ENCODE measurements around the gene ANKIB1.

The ANKIB1 gene

GRCh38 chr7:92275327-92275726 is 29.6 kb downstream of the ANKIB1 start:
- Histone ChIP-seq H3K27ac (no peak overlapping the region), H3K36me3 (no peaks in the 10 kb centered on the region), H3K9me3 (ENCODE audit: severe bottlenecking) (no peaks in the 10 kb centered on the region), H3K27me3 (ENCODE audit: insufficient read depth, low read depth, severe bottlenecking) (no peaks in the 10 kb centered on the region), H3K4me3 (ENCODE audit: low read depth, low read length) (no peak overlapping the region)
- DNase-seq, result no peak
- no peak for TF ChIP-seq CTCF (IDR thresholded peaks at IDR 0.05; ENCODE audit: low read depth, low read length)

- no peak for DNase-seq
- Histone ChIP-seq H3K36me3 (no peaks in the 10 kb centered on the region), H3K9me3 (ENCODE audit: severe bottlenecking) (no peaks in the 10 kb centered on the region), H3K27ac (no peak overlapping the region), H3K27me3 (ENCODE audit: insufficient read depth, low read depth, severe bottlenecking) (no peaks in the 10 kb centered on the region), H3K4me3 (ENCODE audit: low read depth, low read length) (no peak overlapping the region)
- TF ChIP-seq CTCF (IDR thresholded peaks at IDR 0.05; ENCODE audit: low read depth, low read length), result no peak
Measured at GRCh38 chr7:92276460-92276864, 30.7 kb downstream of the ANKIB1 start.

- TF ChIP-seq CTCF (IDR thresholded peaks at IDR 0.05; ENCODE audit: low read depth, low read length), result no peak
- Histone ChIP-seq H3K27ac (no peak overlapping the region), H3K4me3 (ENCODE audit: low read depth, low read length) (no peak overlapping the region), H3K9me3 (ENCODE audit: severe bottlenecking) (no peaks in the 10 kb centered on the region), H3K27me3 (ENCODE audit: insufficient read depth, low read depth, severe bottlenecking) (no peaks in the 10 kb centered on the region), H3K36me3 (no peaks in the 10 kb centered on the region)
- no peak for DNase-seq
Measured at GRCh38 chr7:92279396-92280031, 33.7 kb downstream of the ANKIB1 start.

GRCh38 chr7:92281031-92281430 is 35.3 kb downstream of the ANKIB1 start:
- DNase-seq, result no peak
- no peak for TF ChIP-seq CTCF (IDR thresholded peaks at IDR 0.05; ENCODE audit: low read depth, low read length)
- Histone ChIP-seq H3K4me3 (ENCODE audit: low read depth, low read length) (no peak overlapping the region), H3K9me3 (ENCODE audit: severe bottlenecking) (no peaks in the 10 kb centered on the region), H3K27ac (no peak overlapping the region), H3K27me3 (ENCODE audit: insufficient read depth, low read depth, severe bottlenecking) (no peaks in the 10 kb centered on the region), H3K36me3 (no peaks in the 10 kb centered on the region)

GRCh38 chr7:92282221-92282814 is 36.5 kb downstream of the ANKIB1 start:
- Histone ChIP-seq H3K27me3 (ENCODE audit: insufficient read depth, low read depth, severe bottlenecking) (no peaks in the 10 kb centered on the region), H3K27ac (no peak overlapping the region), H3K9me3 (ENCODE audit: severe bottlenecking) (no peaks in the 10 kb centered on the region), H3K36me3 (no peaks in the 10 kb centered on the region), H3K4me3 (ENCODE audit: low read depth, low read length) (no peak overlapping the region)
- TF ChIP-seq CTCF (IDR thresholded peaks at IDR 0.05; ENCODE audit: low read depth, low read length), result no peak
- DNase-seq, result no peak

- no peak for DNase-seq
- H3K4me3 ChIP-seq (ENCODE audit: low read depth, low read length), result no peak overlapping the region
- no peak for TF ChIP-seq CTCF (IDR thresholded peaks at IDR 0.05; ENCODE audit: low read depth, low read length)
- H3K9me3 ChIP-seq (ENCODE audit: severe bottlenecking), result no peaks in the 10 kb centered on the region
- no peaks in the 10 kb centered on the region for H3K36me3 ChIP-seq
- H3K27ac ChIP-seq, result no peak overlapping the region
- H3K27me3 ChIP-seq (ENCODE audit: insufficient read depth, low read depth, severe bottlenecking), result no peaks in the 10 kb centered on the region
Measured at GRCh38 chr7:92282930-92283329, 37.2 kb downstream of the ANKIB1 start.

Measured in WERI-Rb-1 (cell line).